GM19238 (cell line): ENCODE results near the gene KNDC1.
"Not testable (repeated sequence)": the region's sequence is repeated elsewhere in the genome, so short reads cannot be mapped to it uniquely, and the experiment has no call there.

Experiments
- DNase-seq: peaks from one replicate; pipeline ENCODE4 v3.0.0; 2011; ENCODE audit warnings: low spot score; ENCODE audit not compliant: insufficient read length

The KNDC1 gene

DNA sequence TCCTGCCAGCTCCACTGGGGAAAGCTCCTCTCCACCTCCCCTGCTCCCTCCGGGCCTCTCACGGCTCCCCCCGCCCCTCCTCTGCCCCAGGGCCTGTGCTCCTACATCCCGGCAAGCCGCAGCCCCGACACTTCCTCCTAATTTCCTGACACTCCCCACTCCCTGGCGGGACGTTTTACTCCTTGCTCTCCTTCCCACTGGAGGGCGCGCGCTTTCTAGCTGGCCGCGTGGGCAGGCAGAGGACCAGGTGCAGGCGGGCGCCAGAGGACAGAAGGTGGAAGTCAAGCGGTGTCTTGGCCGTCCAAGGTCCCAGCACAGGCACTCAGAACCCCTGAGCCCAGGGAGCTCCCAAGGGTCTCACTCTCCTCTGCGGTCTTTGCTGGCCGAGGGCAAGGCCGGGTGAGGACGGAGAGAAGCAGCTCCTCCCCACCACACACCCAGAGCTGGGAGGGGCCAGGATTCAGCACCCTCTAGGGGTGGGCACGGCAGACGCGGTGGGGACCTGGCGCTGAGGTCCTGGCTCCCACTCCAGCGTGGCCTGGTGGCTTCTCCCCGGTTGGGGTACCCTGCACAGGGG lies 97.6 kb downstream of the KNDC1 start:
- DNase-seq: peak; percentile 54

DNA sequence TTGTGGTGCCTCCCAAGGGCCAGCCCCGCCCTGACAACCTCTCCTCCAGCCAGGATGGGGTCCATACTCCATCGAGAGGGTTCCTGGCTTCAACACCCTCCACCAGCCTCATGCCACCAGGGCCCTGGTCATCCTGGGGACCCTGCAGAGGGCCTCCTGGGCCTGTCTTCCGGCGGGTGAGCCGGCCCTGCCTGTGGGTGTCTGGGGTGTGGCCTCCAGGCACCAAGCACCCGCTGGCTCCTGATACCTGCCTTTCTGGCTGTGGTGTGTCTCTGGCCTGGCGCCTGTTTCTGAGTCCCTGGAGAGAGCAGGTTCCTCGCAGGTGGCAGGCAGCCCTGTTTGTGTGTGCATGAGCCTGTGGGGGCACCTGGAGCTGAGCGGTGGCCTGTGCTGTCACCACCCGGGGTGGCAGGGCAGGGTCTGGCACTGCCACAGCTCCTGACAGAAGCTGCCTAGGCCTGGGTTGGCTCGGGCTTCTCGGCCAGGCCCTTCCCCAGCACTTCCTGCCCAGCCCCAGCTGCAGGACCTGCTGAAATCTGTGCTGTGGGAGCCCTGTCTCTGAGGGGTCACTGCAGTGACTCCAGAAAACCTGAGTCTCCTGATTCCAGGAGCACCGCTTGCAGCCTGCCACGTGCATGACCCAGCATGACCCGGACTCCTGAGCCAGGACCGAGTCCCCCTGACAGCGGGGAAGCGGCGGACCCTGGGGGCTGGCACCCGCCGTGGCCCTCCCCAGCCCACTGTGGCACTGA lies 98.2 kb downstream of the KNDC1 start:
- DNase-seq: peak; percentile 51

DNA sequence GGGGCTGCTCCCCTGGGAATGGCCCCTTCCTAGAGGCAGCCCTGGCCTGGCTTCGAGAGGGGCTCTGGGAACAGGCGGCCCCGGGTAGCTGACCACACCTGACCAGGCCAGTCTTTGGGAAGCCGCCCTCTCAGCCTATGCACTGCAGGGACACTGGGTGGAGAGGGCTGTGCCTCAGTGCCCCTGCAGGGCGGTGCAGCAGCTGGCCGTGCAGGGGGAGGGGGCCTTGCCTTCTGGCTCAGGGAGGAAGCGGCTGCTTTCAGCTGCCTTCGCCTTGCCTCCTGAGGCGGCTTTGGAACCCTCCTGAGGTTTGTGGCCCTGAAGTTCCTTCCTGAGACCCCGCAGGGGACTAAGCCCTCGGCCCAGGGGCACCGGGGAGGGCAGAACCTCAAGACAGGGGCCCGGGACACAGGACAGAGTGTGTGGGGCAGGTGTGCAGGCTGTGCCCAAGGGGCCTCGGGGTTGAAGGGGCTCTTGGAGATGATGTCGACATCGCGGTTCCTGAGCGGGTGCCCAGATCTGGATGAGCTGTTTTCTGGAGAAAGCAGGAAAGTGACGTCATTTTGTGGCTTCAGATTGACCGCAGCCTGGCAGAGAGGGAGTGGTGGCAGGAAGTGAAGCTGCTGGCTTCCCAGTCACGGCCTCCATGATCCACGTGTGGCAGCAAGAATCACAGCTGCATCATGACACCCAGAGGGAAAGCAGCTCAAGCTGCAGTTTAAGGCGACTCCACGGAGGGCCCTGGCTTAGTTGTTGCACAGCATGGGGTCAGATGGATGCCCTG lies 99.0 kb downstream of the KNDC1 start:
- DNase-seq: no peak

DNA sequence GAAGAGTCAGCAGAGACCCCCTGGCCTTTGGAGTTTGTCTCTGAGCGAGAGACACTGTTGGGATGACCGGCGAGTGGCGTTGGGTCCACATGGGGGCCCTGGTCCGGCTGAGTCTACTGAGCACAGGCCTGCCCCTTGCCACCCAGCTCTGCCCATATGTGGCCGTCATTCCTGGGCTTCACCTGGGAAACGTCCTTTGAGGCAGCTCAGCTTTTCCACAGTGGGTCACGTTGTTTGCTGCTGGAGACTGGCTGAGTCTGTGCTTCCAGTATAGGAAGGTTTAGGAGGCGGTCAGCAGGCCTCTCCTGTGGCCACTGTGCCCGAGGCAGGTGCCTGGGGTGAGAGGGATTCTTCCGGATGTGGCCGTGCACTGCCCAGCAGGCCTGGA lies 99.6 kb downstream of the KNDC1 start:
- DNase-seq: no peak

- DNase-seq: peak; percentile 80
These were observed 101.1 kb downstream of the KNDC1 start for GRCh38 chr10:133260895-133261725.

DNA sequence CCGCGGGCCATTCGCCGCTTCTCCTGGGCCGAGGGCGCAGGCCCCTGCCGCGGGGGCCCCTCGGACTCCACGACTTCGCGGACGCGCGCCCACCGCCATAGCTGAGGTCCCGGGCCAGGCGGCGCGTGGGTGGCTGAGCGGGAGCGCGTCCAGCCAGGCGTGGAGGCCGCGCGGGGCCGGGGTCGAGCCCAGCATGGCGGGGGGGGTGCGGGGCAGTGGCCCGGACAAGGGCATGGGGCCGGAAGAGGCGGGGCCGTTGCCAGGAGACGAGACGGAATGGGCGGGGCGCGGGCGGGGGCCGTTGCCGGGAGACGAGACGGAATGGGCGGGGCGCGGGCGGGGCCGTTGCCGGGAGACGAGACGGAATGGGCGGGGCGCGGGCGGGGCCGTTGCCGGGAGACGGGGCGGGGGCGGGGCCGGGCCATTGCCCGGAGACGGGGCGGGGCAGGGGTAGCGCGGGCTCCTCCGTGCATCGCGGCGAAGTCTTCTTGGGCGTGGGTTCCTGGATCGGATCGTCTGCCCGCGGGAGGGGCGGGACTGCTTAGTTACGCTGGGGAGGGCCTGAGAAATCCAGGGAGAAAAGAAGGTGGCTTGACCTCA lies 101.8 kb downstream of the KNDC1 start:
- peak; percentile 94 for DNase-seq

GRCh38 chr10:133262696-133263095 lies 102.7 kb downstream of the KNDC1 start:
- no peak for DNase-seq

DNA sequence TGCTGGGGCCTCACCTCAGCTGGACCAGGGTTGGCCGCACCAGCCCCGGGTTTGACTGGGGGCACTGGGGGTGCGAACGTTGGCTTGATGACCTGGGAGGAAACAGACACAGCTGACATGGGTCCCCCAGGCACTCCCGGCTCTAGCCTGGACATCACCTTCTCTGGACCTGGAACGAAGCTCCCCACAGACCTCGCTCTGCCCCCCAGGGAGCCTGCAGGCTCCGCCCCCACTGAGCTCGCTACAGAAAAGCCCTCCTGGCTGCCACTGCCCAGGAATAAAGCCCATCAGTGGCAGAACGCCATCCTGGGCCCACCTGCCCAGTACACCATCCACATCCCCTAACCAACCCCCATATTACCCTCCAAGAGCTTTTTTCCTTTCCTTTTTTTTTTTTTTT lies 103.7 kb downstream of the KNDC1 start:
- no peak for DNase-seq

- DNase-seq: no peak
These were observed 104.4 kb downstream of the KNDC1 start for GRCh38 chr10:133264461-133264860.

DNA sequence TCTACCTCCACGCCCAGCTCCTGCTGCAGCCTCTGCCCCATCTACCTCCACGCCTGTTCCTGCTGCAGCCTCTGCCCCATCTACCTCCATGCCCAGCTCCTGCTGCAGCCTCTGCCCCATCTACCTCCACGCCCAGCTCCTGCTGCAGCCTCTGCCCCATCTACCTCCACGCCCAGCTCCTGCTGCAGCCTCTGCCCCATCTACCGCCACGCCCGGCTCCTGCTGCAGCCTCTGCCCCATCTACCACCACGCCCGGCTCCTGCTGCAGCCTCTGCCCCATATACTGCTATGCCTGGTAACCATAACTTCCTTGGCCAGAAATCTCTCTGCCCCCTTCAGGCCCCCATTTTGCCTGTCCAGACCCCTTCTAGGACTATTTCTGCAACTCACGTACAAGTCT lies 105.0 kb downstream of the KNDC1 start:
- DNase-seq: not testable (repeated sequence)

GRCh38 chr10:133266056-133266795 lies 106.2 kb downstream of the KNDC1 start:
- DNase-seq: no peak

DNA sequence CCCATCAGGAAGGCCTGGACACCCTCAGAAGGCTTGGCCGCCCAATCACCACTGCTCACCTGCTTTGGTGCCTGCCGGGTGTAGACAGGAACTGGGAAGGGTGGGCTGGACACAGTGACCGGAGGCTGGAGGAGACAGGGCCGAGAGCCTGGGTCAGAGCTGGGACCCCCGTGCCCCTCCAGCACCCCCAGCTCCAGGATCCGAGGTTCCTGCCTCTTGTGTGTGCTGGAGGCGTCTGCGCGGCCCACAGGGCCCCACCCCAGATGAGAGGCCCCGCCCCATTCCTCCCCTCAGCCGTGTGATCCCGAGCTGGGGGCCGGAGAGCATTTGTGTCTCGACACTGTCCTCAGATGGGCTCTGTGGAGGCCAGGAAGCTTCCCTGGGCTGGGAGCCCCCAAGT lies 107.3 kb downstream of the KNDC1 start:
- no peak for DNase-seq

GRCh38 chr10:133267829-133268228 lies 107.8 kb downstream of the KNDC1 start:
- DNase-seq: no peak

DNA sequence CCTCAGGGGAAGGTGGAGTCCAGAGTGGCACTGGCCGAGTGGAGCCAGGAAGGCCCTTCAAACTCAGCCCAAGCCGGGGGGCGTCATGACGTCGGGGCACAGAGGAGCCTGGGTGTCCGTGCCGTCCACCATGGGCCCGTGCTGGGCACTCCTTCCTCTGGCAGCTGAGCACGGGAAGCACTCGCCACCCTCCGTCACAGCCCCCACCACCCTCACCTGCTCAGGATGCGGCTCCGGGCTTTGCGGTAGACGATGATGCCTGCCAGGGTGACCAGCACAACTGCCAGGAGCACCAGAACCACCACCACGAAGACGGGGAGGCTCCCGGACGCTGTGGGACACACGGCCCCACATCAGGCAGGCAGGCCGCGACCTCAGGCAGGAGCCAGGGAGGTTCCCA lies 108.5 kb downstream of the KNDC1 start:
- no peak for DNase-seq

DNA sequence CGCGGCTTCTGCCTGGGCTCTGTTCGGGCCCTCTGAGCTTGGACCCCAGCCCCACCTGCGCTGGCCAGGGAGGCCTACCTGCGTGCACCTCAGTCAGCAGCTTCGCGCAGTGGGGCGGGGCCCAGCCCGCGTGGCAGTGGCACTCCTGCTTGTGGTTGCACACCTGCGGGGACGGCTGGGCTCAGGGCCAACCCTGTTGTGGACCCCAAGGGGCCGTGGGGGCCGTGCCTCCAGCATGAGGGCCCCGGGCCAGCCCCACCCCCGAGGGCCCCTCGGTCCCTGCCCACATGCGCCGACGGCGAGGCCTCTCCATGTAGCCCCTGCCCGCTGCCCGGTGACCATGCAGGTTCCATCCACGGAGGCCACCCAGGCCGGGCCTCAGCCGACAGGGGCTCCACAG lies 109.3 kb downstream of the KNDC1 start:
- no peak for DNase-seq

DNA sequence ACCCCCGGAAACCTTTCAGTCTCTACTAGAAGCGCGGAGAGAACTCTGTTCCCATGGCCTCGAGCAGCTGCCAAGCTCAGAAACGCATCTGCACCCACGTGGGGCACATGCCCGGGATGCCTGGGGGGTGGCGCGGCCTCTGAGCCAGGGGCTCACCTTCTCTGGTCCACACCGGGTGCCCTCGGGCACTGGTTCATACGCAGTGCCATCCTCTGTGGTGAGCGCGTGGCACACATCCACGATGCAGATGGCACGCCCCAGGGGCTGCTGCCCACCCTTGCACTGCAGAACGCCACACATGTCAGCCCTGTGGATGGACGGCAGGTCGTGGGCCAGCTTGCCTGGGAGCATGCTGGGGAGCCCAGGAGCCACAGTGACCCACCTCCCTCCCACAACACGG lies 110.2 kb downstream of the KNDC1 start:
- DNase-seq: no peak

- DNase-seq: no peak
These were observed 110.8 kb downstream of the KNDC1 start for GRCh38 chr10:133270773-133271297.

DNA sequence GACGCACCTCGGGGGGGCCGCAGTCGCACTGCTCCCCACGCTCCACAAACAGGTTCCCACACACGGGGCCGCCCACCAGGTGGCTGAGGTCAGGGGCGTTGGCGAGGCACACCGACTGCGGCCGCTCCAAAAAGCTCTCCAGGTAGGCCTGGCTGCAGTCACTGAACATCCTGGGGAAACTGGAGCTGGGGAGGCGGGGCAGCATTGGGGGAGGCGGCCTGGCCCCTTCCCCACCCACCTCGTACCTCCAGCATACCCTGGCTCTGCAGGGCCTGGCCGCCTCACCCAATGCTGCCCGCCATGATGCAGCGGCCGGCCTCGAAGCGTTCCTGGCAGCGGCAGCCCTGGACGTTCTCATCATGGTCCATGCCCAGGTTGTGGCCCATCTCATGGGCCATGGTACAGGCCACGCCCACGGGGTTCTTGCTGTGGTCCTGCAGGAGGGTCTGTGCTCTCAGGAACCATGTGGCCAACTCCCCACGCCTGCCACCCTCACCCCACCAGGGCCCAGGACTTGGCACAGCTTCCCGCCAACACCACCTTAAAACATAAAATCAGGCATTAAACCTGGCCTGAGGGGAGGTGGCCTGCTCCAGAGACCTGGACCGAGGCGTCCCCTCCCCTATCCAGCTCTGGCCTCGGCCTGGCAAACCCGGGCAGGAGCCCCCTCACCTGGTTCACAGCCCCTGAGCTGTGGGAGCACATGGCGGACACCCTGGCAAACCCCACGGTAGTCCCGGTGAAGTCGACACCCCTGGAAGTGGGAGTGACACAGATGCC lies 111.7 kb downstream of the KNDC1 start:
- DNase-seq: no peak

DNA sequence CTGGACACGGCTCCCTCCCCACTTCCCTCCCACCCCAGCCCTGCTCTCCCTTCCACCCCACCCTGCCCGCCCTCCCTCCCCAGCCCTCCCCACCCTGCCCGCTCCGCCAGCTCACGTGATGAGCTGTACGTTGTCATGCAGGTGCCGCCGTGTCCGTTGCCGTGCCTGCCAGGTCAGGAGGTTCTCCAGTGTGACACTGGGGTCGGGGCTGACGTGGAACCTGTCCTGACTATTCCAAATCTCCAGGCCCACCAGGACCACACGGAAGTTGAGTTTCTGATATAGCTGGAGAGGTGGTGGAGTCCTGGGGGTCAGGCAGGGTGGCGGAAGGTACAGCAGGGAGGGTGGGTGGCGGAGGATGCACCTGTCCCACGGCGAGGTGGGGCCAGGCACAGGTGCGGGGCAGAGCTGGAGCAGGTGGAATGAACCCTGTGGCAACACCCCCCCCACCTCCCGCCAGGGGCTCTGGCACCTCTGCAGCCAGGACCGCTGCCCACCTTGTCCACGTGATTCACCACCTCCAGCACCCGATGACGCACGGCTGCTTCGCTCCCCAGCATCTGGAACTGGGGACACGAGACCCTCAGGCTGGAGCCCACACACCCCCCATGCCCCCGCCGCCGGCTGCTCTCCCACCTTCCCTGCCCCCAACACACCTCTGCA lies 112.4 kb downstream of the KNDC1 start:
- DNase-seq: no peak
